ENCODE results near the gene SCGB1D1. TPM values are rescaled to one million over a fixed set of nuclear protein-coding genes. Genes with fewer than 3 reads are reported as not detected.

SCGB1D1 gene
- total RNA-seq, 1 experiment from 2014 or later, result not detected

- ChIA-PET CTCF (no interaction called here), POLR2A (no interaction called here)
- intact Hi-C loops (cut with micrococcal nuclease), result no loop called here
Measured at GRCh38 chr11:62145261-62145871, 44.6 kb upstream of the SCGB1D1 start.

DNA sequence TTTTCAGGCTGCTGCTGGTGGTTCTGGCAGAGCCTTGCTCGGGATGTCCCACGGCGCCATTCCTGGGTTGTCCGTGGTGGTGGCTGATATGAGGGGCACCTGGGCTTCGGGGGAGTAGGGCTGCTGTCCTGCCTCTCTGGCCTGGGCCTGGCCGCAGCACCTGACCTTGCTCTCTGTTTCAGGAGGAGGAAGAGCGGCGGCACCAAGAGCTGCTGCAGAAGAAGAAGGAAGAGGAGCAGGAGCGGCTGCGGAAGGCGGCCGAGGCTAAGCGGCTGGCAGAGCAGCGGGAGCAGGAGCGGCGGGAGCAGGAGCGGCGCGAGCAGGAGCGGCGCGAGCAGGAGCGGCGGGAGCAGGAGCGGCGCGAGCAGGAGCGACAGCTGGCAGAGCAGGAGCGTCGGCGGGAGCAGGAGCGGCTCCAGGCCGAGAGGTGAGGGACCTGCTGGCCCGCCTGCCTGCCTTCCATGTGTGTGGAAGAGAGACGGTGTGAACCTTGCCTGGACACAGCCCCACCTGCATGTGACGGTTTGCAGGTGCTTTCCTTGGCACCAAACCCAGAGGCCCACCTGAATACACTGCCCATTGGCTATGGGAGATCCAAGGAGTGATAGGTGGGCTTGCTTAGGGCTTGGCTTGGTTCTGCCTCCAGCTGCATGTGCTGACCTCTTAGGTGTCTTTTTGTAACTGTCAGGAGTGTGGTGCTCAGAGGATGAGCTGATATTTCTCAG lies 43.4 kb upstream of the SCGB1D1 start:
- Mint-ChIP-seq H3K27ac (ENCODE audit: low read depth, unreplicated experiment) (no peak overlapping the region), H3K27me3 (ENCODE audit: insufficient read depth, unreplicated experiment) (no peaks in the 10 kb centered on the region), H3K4me3 (ENCODE audit: unreplicated experiment) (no peak overlapping the region), H3K4me1 (ENCODE audit: insufficient read depth, unreplicated experiment) (no peaks in the 10 kb centered on the region), H3K36me3 (ENCODE audit: insufficient read depth, unreplicated experiment) (peaks cover 30% of the 10 kb centered on the region), H3K9me3 (ENCODE audit: unreplicated experiment) (no peaks in the 10 kb centered on the region)
- no TSS peak for BruUV-seq (replicated peaks)
- ChIA-PET CTCF (interaction anchor here (0.8 kb wide), 1 partner anchor 164 kb away, joined by 3 read pairs; no protein-coding TSS in a partner anchor), POLR2A (no interaction called here)
- no peak for TF ChIP-seq CTCF (IDR thresholded peaks at IDR 0.05; ENCODE audit: unreplicated experiment)
- no peak for DNase-seq (ENCODE audit: unreplicated experiment)
- intact Hi-C loops (cut with micrococcal nuclease), result no loop called here

More at GRCh38 chr11:62145261-62145871, 44.6 kb upstream of the SCGB1D1 start:
- Mint-ChIP-seq H3K9me3 (ENCODE audit: unreplicated experiment) (no peaks in the 10 kb centered on the region), H3K27ac (ENCODE audit: low read depth, unreplicated experiment) (no peak overlapping the region), H3K4me1 (ENCODE audit: insufficient read depth, unreplicated experiment) (no peaks in the 10 kb centered on the region), H3K4me3 (ENCODE audit: unreplicated experiment) (no peak overlapping the region), H3K27me3 (ENCODE audit: insufficient read depth, unreplicated experiment) (no peaks in the 10 kb centered on the region), H3K36me3 (ENCODE audit: insufficient read depth, unreplicated experiment) (peaks cover 30% of the 10 kb centered on the region)
- TF ChIP-seq CTCF (IDR thresholded peaks at IDR 0.05; ENCODE audit: unreplicated experiment), result no peak
- no TSS peak for BruUV-seq (replicated peaks)
- no peak for DNase-seq (ENCODE audit: unreplicated experiment)

DNA sequence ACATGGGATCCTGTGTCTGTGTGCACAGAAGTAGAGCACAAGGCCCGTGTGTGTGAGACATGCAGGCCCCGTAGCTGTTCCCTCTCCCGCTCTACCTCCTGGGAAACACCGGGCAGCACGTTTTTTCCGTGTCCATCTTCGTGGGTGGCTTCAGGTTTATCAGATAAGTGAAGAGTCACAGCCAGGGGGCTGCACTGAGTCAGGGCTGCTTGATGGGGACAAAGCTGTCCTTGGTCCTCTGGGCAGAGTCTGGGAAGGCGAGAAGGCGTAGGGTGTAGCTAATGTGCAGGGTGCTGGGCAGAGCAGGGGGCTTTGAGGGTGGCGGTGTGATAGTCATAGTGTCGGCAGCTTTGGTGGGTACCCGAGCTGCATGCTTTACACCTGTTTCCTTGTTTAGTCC lies 42.5 kb upstream of the SCGB1D1 start:
- no peak overlapping the region for H3K4me3 Mint-ChIP-seq (ENCODE audit: unreplicated experiment)
- no TSS peak for BruUV-seq (replicated peaks)
- POLR2A ChIA-PET, result no interaction called here
- intact Hi-C loops (cut with micrococcal nuclease), result no loop called here
- no peak overlapping the region for H3K27ac Mint-ChIP-seq (ENCODE audit: low read depth, unreplicated experiment)
- CTCF ChIA-PET, result interaction anchor here (0.6 to 0.8 kb wide), 2 partner anchors 163 to 246 kb away, joined by 3 read pairs; no protein-coding TSS in a partner anchor
- no peak for DNase-seq (ENCODE audit: unreplicated experiment)
- peaks cover 29% of the 10 kb centered on the region for H3K36me3 Mint-ChIP-seq (ENCODE audit: insufficient read depth, unreplicated experiment)
- TF ChIP-seq CTCF (IDR thresholded peaks at IDR 0.05; ENCODE audit: unreplicated experiment), result no peak
- H3K27me3 Mint-ChIP-seq (ENCODE audit: insufficient read depth, unreplicated experiment), result no peaks in the 10 kb centered on the region
- no peaks in the 10 kb centered on the region for H3K4me1 Mint-ChIP-seq (ENCODE audit: insufficient read depth, unreplicated experiment)
- H3K9me3 Mint-ChIP-seq (ENCODE audit: unreplicated experiment), result no peaks in the 10 kb centered on the region

- CTCF ChIA-PET, result interaction anchor here (0.6 kb wide), 1 partner anchor 247 kb away, joined by 3 read pairs; no protein-coding TSS in a partner anchor
Measured at GRCh38 chr11:62148271-62148980, 41.6 kb upstream of the SCGB1D1 start.

More at GRCh38 chr11:62148271-62148980, 41.6 kb upstream of the SCGB1D1 start:
- DNase-seq (ENCODE audit: unreplicated experiment), result no peak
- no peaks in the 10 kb centered on the region for H3K4me1 Mint-ChIP-seq (ENCODE audit: insufficient read depth, unreplicated experiment)
- H3K27me3 Mint-ChIP-seq (ENCODE audit: insufficient read depth, unreplicated experiment), result no peaks in the 10 kb centered on the region
- H3K4me3 Mint-ChIP-seq (ENCODE audit: unreplicated experiment), result no peak overlapping the region
- no peaks in the 10 kb centered on the region for H3K9me3 Mint-ChIP-seq (ENCODE audit: unreplicated experiment)
- H3K36me3 Mint-ChIP-seq (ENCODE audit: insufficient read depth, unreplicated experiment), result peaks cover 25% of the 10 kb centered on the region
- intact Hi-C loops (cut with micrococcal nuclease), result no loop called here
- TF ChIP-seq CTCF (IDR thresholded peaks at IDR 0.05; ENCODE audit: unreplicated experiment), result no peak
- POLR2A ChIA-PET, result no interaction called here
- BruUV-seq (replicated peaks), result no TSS peak
- no peak overlapping the region for H3K27ac Mint-ChIP-seq (ENCODE audit: low read depth, unreplicated experiment)

Measured in MCF 10A (cell line).